HepG2 (cell line): ENCODE results near the gene ADRM1. TPM values are rescaled to one million over a fixed set of nuclear protein-coding genes. Genes with fewer than 3 reads are reported as not detected.

Experiments
- ATAC-seq: fragments of 200-7000 bp; cut with Tn5 transposase; 3 replicates; pipeline ENCODE4 v1.9.1; 2020; ENCODE audit warnings: mild to moderate bottlenecking, moderate library complexity
- BruUV-seq: library from RNA; stranded (reverse); fragments of 400-500 nt; replicated peaks from 2 replicates; lab custom pipeline; 2021; lab: Mats Ljungman, UMichigan
- CTCF ChIA-PET: fragments of 300-600 bp; formaldehyde crosslinking; extraction: SDS; loops from one replicate; lab custom pipeline; 2021; ENCODE audit warnings: low total read pairs, inconsistent platforms, low intra/inter-chr PET ratio; lab: Yijun Ruan, JAX
- POLR2A ChIA-PET: fragments of 350-600 bp; sonication (Branson Sonifier 250); formaldehyde crosslinking; loops from one replicate; lab custom pipeline; 2020; ENCODE audit warnings: antibody characterized with exemption, inconsistent platforms; lab: Yijun Ruan, JAX
- DNase-seq: peaks from one replicate; pipeline ENCODE4 v3.0.0-alpha.2; 2015; ENCODE audit warnings: low spot score
- FAIRE-seq: peaks from 3 replicates; lab custom pipeline; 2011; peaks lifted over from hg19 to GRCh38; lab: Jason Lieb, UNC
- H2AFZ ChIP-seq: one replicate; pipeline ENCODE4 v1.6.1; 2011; ENCODE audit warnings: low read length, inconsistent platforms
- H3K27ac ChIP-seq: fragments of 300-600 bp; 3 replicates; pipeline ENCODE4 v1.8.0; 2011; ENCODE audit warnings: mixed run types, mild to moderate bottlenecking, mixed read lengths, low read length, inconsistent platforms; ENCODE audit not compliant: insufficient read depth; ENCODE audit errors: extremely low read length
- H3K27me3 ChIP-seq, 2 experiments: fragments of 200-600 bp in 1 of 2; 2 replicates in 1 of 2; 3 replicates in 1 of 2; pipeline versions ENCODE4 v1.6.0 to v1.8.0; 2011; ENCODE audit warnings: low read length in 2 of 2, mild to moderate bottlenecking in 2 of 2, moderate library complexity in 2 of 2, inconsistent platforms in 1 of 2; ENCODE audit not compliant: insufficient read depth in 2 of 2, control insufficient read depth in 1 of 2
- H3K36me3 ChIP-seq, 2 experiments: fragments of 200-600 bp in 1 of 2; replicated peaks in 1 of 2; 2 replicates in 1 of 2; 3 replicates in 1 of 2; pipeline versions ENCODE4 v1.5.1 to v1.8.0; 2011; ENCODE audit warnings: low read length in 2 of 2, inconsistent platforms in 1 of 2; ENCODE audit not compliant: insufficient read depth in 2 of 2, control insufficient read depth in 1 of 2
- H3K4me1 ChIP-seq: 2 replicates; pipeline ENCODE4 v1.5.1; 2012; ENCODE audit warnings: low read length, inconsistent platforms; ENCODE audit not compliant: insufficient read depth
- H3K4me2 ChIP-seq: 2 replicates; pipeline ENCODE4 v1.6.0; 2011; ENCODE audit warnings: low read depth, low read length, inconsistent platforms
- H3K4me3 ChIP-seq, 3 experiments: fragments of 200-600 bp in 1 of 3; sonication (generic), shearing (Covaris generic) in 1 of 3; replicated peaks in 1 of 3; 2 replicates each; pipeline ENCODE4 v1.5.1; 2011 to 2016; ENCODE audit warnings: low read length in 3 of 3, inconsistent platforms in 2 of 3, low read depth in 2 of 3, mild to moderate bottlenecking in 2 of 3, control low read depth in 1 of 3, mixed read lengths in 1 of 3; ENCODE audit not compliant: insufficient read depth in 1 of 3
- H3K79me2 ChIP-seq: one replicate; pipeline ENCODE4 v1.6.1; 2011; ENCODE audit warnings: low read length, inconsistent platforms; ENCODE audit not compliant: insufficient read depth
- H3K9ac ChIP-seq: 2 replicates; pipeline ENCODE4 v1.6.0; 2011; ENCODE audit warnings: mild to moderate bottlenecking, low read depth, low read length, inconsistent platforms; ENCODE audit not compliant: insufficient read depth
- H3K9me3 ChIP-seq: 2 replicates; pipeline ENCODE4 v1.5.1; 2012; ENCODE audit warnings: mild to moderate bottlenecking, low read length
- H4K20me1 ChIP-seq: 2 replicates; pipeline ENCODE4 v1.6.0; 2011; ENCODE audit warnings: inconsistent platforms, mild to moderate bottlenecking, low read length, moderate library complexity; ENCODE audit not compliant: insufficient read depth
- AGO2 ChIP-seq: fragments of 200-400 bp; formaldehyde crosslinking; optimal IDR thresholded peaks from 2 replicates; pipeline ENCODE3; 2017; ENCODE audit warnings: mild to moderate bottlenecking, low read depth, low read length, moderate library complexity
- AKNA ChIP-seq: sonication (generic); formaldehyde crosslinking; IDR thresholded peaks from 2 replicates; pipeline ENCODE4 v1.4.0; 2020; ENCODE audit warnings: missing genetic modification reagents, borderline replicate concordance
- EZH2 ChIP-seq: conservative IDR thresholded peaks from 2 replicates; pipeline ENCODE4 v1.6.1; 2012; ENCODE audit warnings: mild to moderate bottlenecking, low read depth, low read length, moderate library complexity
- FLYWCH1 ChIP-seq: sonication (generic); formaldehyde crosslinking; IDR thresholded peaks from 2 replicates; pipeline ENCODE4 v1.8.1; 2023; ENCODE audit warnings: mild to moderate bottlenecking, missing genetic modification reagents
- FOSL2 ChIP-seq: sonication (generic); formaldehyde crosslinking; IDR thresholded peaks from 2 replicates; pipeline ENCODE4 v1.4.0; 2020; ENCODE audit warnings: missing genetic modification reagents
- FOXC1 ChIP-seq: sonication (generic); formaldehyde crosslinking; IDR thresholded peaks from 2 replicates; pipeline ENCODE4 v1.8.0; 2022; ENCODE audit warnings: mild to moderate bottlenecking, missing genetic modification reagents, borderline replicate concordance
- MXD1 ChIP-seq: sonication (generic); formaldehyde crosslinking; IDR thresholded peaks from 2 replicates; pipeline ENCODE4 v1.4.0; 2020; ENCODE audit warnings: mild to moderate bottlenecking, missing genetic modification reagents
- PHF5A ChIP-seq: IDR thresholded peaks from one replicate; pipeline ENCODE4 v1.6.1; 2018; ENCODE audit warnings: low read depth, missing genetic modification reagents; ENCODE audit not compliant: unreplicated experiment
- PLRG1 ChIP-seq: fragments of 450-650 bp; conservative IDR thresholded peaks from 2 replicates; pipeline ENCODE4 v1.6.1; 2016
- RBFOX2 ChIP-seq: fragments of 200-400 bp; formaldehyde crosslinking; IDR thresholded peaks from 2 replicates; pipeline ENCODE4 v1.6.1; 2017; ENCODE audit warnings: low read depth, mild to moderate bottlenecking, low read length
- RBM22 ChIP-seq: fragments of 200-400 bp; formaldehyde crosslinking; optimal IDR thresholded peaks from 2 replicates; pipeline ENCODE3; 2017; ENCODE audit warnings: mild to moderate bottlenecking, low read length, moderate library complexity
- RFXAP ChIP-seq: sonication (generic); formaldehyde crosslinking; IDR thresholded peaks from 2 replicates; pipeline ENCODE4 v1.4.0; 2020; ENCODE audit warnings: missing genetic modification reagents, borderline replicate concordance
- RNF2 ChIP-seq: fragments of 450-650 bp; conservative IDR thresholded peaks from 2 replicates; pipeline ENCODE4 v1.6.1; 2016; ENCODE audit warnings: low read depth
- SATB2 ChIP-seq: sonication (generic); formaldehyde crosslinking; IDR thresholded peaks from 2 replicates; pipeline ENCODE4 v1.5.0; 2020; ENCODE audit warnings: missing genetic modification reagents
- ZBTB38 ChIP-seq: sonication (generic); formaldehyde crosslinking; IDR thresholded peaks from 2 replicates; pipeline ENCODE4 v1.5.1; 2020; ENCODE audit warnings: mild to moderate bottlenecking, missing genetic modification reagents
- ZNF101 ChIP-seq: sonication (generic); formaldehyde crosslinking; IDR thresholded peaks from 2 replicates; pipeline ENCODE4 v1.4.0; 2020; ENCODE audit warnings: mild to moderate bottlenecking, low read depth, missing genetic modification reagents, borderline replicate concordance
- ZNF253 ChIP-seq: sonication (generic); formaldehyde crosslinking; IDR thresholded peaks from 2 replicates; pipeline ENCODE4 v1.8.0; 2022; ENCODE audit warnings: mild to moderate bottlenecking, missing genetic modification reagents, borderline replicate concordance
- ZNF768 ChIP-seq: sonication (generic); formaldehyde crosslinking; IDR thresholded peaks from 2 replicates; pipeline ENCODE4 v1.4.0; 2020; ENCODE audit warnings: missing genetic modification reagents
- whole genome bisulfite sequencing: methylation state at CpG from one replicate; pipeline ENCODE4 v1.1.6; 2017; ENCODE audit warnings: low lambda C conversion rate; 5-methylcytosine and 5-hydroxymethylcytosine counted together
- in situ Hi-C: cut with HindIII; loops from 2 replicates; pipeline ENCODE4 v1.10.0; 2017; ENCODE audit warnings: low pct_unique_long_range_greater_than_20kb; ENCODE audit not compliant: extremely low pct_ligation_motif_present
- intact Hi-C: fragments of 100-400 bp; cut with micrococcal nuclease; formaldehyde crosslinking; loops from one replicate; pipeline ENCODE4 v1.10.0; 2022; ENCODE audit not compliant: unreplicated experiment
- polyA plus RNA-seq, 8 experiments: library from polyadenylated mRNA; depleted of rRNA in 3 of 8; stranded (reverse) in 7 of 8; unstranded in 1 of 8; fragments of >200 nt; fragmentation: Illumina TruSeq in 4 of 8; extraction: Trizol in 4 of 8; gene quantifications; 2 replicates each; pipeline versions ENCODE4 v1.2.1 to v1.2.3, GENCODE V29; 2011 to 2016; ENCODE audit warnings: low read depth in 4 of 8, missing spikeins in 1 of 8, mixed read lengths in 1 of 8; ENCODE audit not compliant: insufficient read depth in 1 of 8
- total RNA-seq, 5 experiments: library from RNA; depleted of rRNA; stranded (reverse); fragments of >200 nt; fragmentation: Illumina TruSeq; extraction: Trizol; gene quantifications; 2 replicates each; pipeline ENCODE4 v1.2.3, GENCODE V29; 2016; ENCODE audit warnings: low read depth in 1 of 5

The ADRM1 gene
- total and polyA plus RNA-seq, 2 of the 13 experiments (the other 11 are each of a cell fraction or from before 2014, with no cell fraction given), result 92.9 to 154 TPM

- Histone ChIP-seq H3K36me3 (peaks cover 66 to 93% of the 10 kb centered on the region in 2 experiments), H3K27me3 (no peaks in the 10 kb centered on the region), H3K27ac (no peak overlapping the region), H3K9me3 (no peaks in the 10 kb centered on the region), H3K4me3 (no peak overlapping the region), H4K20me1 (no peaks in the 10 kb centered on the region), H3K4me1 (no peaks in the 10 kb centered on the region), H3K9ac (no peak overlapping the region), H2AFZ (no peak overlapping the region), H3K4me2 (no peak overlapping the region), H3K79me2 (no peaks in the 10 kb centered on the region)
- no peak for DNase-seq
- 87% methylated on average over 29 of the region's 30 CpGs for WGBS
- TF ChIP-seq SATB2 (CRISPR knock-in tag) (no peak), RBFOX2 (peak; percentile 48; the same call in 1 of the 2 replicates), FOSL2 (CRISPR knock-in tag) (no peak), PLRG1 (no peak), RBM22 (peak; percentile 30), PHF5A (CRISPR knock-in tag) (no peak), ZNF768 (CRISPR knock-in tag) (peak; percentile 23; the same call in 1 of the 2 replicates), ZNF253 (CRISPR knock-in tag) (no peak), MXD1 (CRISPR knock-in tag) (no peak), EZH2 (no peak), ZBTB38 (CRISPR knock-in tag) (no peak), FOXC1 (no peak), AKNA (CRISPR knock-in tag) (no peak), ZNF101 (CRISPR knock-in tag) (no peak), RNF2 (no peak), AGO2 (peak; percentile 57), RFXAP (CRISPR knock-in tag) (no peak), FLYWCH1 (CRISPR knock-in tag) (no peak)
- intact Hi-C loops (no loop called here), in situ Hi-C loops (no loop called here)
- ATAC-seq, result no peak
- CTCF ChIA-PET, result no interaction called here
- POLR2A ChIA-PET, result interaction anchor here (1.0 to 1.2 kb wide), 2 partner anchors 8 to 41 kb away, joined by 3 to 5 read pairs; no protein-coding TSS in a partner anchor
- no TSS peak for BruUV-seq
- FAIRE-seq, result no peak
Observed at GRCh38 chr20:62326959-62327725, 24.3 kb downstream of the ADRM1 start.
